ENCODE measurements around the gene RPS6KA6.
"Not testable (repeated sequence)": the region's sequence is repeated elsewhere in the genome, so short reads cannot be mapped to it uniquely, and the experiment has no call there.

Gene RPS6KA6

DNA sequence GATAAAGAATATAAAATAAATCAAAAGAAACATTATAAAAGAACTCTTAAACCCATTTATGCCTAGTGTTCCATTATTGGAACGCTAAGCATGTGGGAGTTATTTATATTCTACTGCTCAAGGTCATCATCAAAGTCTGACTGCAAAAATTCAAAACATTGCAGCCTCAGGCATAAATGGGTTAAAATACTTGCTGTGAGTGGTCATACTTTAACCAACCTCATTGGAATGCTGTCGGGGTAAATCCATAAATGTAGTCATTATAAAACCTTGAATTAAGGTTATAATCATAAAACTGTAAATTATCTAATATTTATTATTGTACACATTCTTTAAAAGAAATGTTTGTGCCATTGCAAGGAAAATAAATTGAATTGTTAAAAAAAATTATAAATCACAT lies 55.0 kb downstream of the RPS6KA6 start:
- TF ChIP-seq BHLHE40 (IDR thresholded peaks at IDR 0.05; ENCODE audit: borderline replicate concordance) (no peak), ARNT (IDR thresholded peaks at IDR 0.05) (no peak), SP1 (IDR thresholded peaks at IDR 0.05) (no peak), ELF4 (IDR thresholded peaks at IDR 0.05) (no peak), ZNF384 (IDR thresholded peaks at IDR 0.05) (no peak), SUZ12 (IDR thresholded peaks at IDR 0.05) (no peak), CTBP1 (IDR thresholded peaks at IDR 0.05; ENCODE audit: borderline replicate concordance) (no peak), FOXK2 (IDR thresholded peaks at IDR 0.05) (no peak), TARDBP (IDR thresholded peaks at IDR 0.05) (no peak), FOXA1 (IDR thresholded peaks at IDR 0.05) (no peak), HDGF (IDR thresholded peaks at IDR 0.05; ENCODE audit: borderline replicate concordance) (no peak), L3MBTL2 (conservative IDR thresholded peaks at IDR 0.05) (no peak), FOXM1 (IDR thresholded peaks at IDR 0.05; ENCODE audit: borderline replicate concordance) (no peak)
- DNase-seq (ENCODE audit: extremely low spot score): no peak
- ChIA-PET CTCF (no interaction called here), POLR2A (no interaction called here)

DNA sequence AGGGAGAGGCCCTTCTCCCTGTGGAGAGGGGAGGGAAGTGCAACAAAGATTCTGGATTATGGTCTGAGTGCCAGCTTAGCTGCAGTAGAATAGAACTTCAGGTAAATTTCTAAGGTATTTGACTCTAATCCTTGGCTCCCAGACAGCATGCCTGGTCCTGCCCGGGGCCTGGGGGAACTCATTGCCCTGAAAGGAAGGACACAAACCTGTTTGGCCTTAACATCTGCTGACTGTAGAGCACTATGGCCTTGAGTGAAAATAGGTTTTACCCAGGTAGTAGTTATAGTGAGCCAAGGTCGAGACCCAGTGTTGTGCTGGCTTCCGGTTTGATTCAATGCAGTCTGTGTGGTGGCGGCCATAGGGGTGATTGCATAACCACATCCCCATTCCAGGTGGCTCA lies 64.4 kb downstream of the RPS6KA6 start:
- CTCF ChIA-PET: no interaction called here
- TF ChIP-seq NFRKB (IDR thresholded peaks at IDR 0.05) (no peak), FOXM1 (IDR thresholded peaks at IDR 0.05; ENCODE audit: borderline replicate concordance) (no peak), ARNT (IDR thresholded peaks at IDR 0.05) (no peak), LEF1 (IDR thresholded peaks at IDR 0.05; ENCODE audit: borderline replicate concordance) (no peak), HDGF (IDR thresholded peaks at IDR 0.05; ENCODE audit: borderline replicate concordance) (no peak), FOXA1 (IDR thresholded peaks at IDR 0.05) (no peak), CTBP1 (IDR thresholded peaks at IDR 0.05; ENCODE audit: borderline replicate concordance) (no peak), ZNF384 (IDR thresholded peaks at IDR 0.05) (no peak), L3MBTL2 (conservative IDR thresholded peaks at IDR 0.05) (no peak), BHLHE40 (IDR thresholded peaks at IDR 0.05; ENCODE audit: borderline replicate concordance) (no peak)
- TF ChIP-seq, protein P1, sequence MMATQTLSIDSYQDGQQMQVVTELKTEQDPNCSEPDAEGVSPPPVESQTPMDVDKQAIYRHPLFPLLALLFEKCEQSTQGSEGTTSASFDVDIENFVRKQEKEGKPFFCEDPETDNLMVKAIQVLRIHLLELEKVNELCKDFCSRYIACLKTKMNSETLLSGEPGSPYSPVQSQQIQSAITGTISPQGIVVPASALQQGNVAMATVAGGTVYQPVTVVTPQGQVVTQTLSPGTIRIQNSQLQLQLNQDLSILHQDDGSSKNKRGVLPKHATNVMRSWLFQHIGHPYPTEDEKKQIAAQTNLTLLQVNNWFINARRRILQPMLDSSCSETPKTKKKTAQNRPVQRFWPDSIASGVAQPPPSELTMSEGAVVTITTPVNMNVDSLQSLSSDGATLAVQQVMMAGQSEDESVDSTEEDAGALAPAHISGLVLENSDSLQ (IDR thresholded peaks at IDR 0.05): no peak
- DNase-seq (ENCODE audit: extremely low spot score): no peak
- POLR2A ChIA-PET: no interaction called here

DNA sequence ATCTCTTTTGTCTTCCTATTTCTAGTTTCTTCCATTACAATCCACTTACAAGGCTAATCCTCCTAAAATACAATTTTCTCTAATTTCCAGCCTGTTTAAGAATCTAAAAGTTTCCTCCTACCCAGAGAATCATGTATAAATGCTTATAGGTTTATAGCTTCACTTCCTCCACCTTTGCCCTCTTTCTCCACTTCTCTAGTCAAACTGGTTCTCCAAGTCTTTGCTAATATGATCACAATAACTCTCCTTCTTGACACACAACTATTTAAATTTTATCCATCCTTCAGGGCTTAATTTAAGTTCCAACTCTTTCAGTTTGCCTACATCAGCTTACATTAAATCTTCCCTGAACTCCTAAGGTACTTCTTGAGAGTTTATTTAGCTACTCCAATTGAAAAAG lies 69.2 kb downstream of the RPS6KA6 start:
- ChIA-PET POLR2A (no interaction called here), CTCF (no interaction called here)
- no peak for DNase-seq (ENCODE audit: extremely low spot score)
- TF ChIP-seq TARDBP (IDR thresholded peaks at IDR 0.05): no peak
- TF ChIP-seq L3MBTL2 (conservative IDR thresholded peaks at IDR 0.05): no peak
- TF ChIP-seq ARNT (IDR thresholded peaks at IDR 0.05): no peak
- TF ChIP-seq ELF4 (IDR thresholded peaks at IDR 0.05): no peak
- TF ChIP-seq, protein P1 (IDR thresholded peaks at IDR 0.05): no peak
- no peak for TF ChIP-seq SUZ12 (IDR thresholded peaks at IDR 0.05)
- TF ChIP-seq ZNF384 (IDR thresholded peaks at IDR 0.05): no peak
- no peak for TF ChIP-seq SP1 (IDR thresholded peaks at IDR 0.05)
- TF ChIP-seq FOXM1 (IDR thresholded peaks at IDR 0.05; ENCODE audit: borderline replicate concordance): no peak
- no peak for TF ChIP-seq NFRKB (IDR thresholded peaks at IDR 0.05)

DNA sequence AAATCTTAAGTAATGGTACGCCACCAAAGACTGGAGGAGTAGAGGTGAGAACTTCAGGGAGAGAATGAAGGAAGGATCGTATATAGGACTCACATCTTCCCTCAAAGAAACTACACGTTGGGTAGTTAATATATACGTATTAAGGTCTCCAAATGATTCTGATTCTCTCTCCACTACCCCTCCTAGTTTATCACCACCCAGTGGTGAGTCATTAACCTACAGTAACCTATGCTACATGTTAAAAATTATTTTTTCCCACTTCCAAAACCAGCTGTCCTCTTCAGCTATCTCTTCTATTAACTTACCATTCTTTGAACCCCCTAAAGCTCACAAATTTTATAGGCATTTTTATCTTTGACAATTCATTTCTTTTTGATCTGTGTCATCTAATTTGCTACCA lies 69.7 kb downstream of the RPS6KA6 start:
- ChIA-PET POLR2A (no interaction called here), CTCF (no interaction called here)
- DNase-seq (ENCODE audit: extremely low spot score): no peak
- no peak for TF ChIP-seq SUZ12 (IDR thresholded peaks at IDR 0.05)
- TF ChIP-seq ELF4 (IDR thresholded peaks at IDR 0.05): no peak
- no peak for TF ChIP-seq FOXM1 (IDR thresholded peaks at IDR 0.05; ENCODE audit: borderline replicate concordance)
- no peak for TF ChIP-seq BHLHE40 (IDR thresholded peaks at IDR 0.05; ENCODE audit: borderline replicate concordance)

DNA sequence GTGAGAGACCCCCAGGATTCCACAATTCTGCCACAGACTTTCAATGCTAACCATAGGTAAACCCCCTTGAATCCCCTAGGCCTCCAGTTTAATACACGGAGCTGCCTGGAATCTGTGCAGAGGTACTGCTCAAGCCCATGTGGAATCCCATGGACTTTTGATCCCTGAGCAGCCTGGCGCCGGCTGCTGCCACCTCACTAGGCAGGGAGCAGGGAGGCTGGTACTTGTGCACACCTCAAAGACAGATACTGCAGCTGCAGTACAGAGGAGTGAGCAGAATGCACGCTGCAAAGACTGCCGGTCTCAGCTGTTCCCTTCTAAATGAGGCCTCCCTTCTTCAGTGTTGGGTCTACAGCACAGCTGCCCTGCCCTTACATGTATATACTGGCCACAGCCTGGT lies 79.4 kb downstream of the RPS6KA6 start:
- CTCF ChIA-PET: no interaction called here
- POLR2A ChIA-PET: no interaction called here
- DNase-seq (ENCODE audit: extremely low spot score): no peak
- TF ChIP-seq HDGF (IDR thresholded peaks at IDR 0.05; ENCODE audit: borderline replicate concordance) (no peak), TARDBP (IDR thresholded peaks at IDR 0.05) (no peak), L3MBTL2 (conservative IDR thresholded peaks at IDR 0.05) (no peak), ELF4 (IDR thresholded peaks at IDR 0.05) (no peak), LEF1 (IDR thresholded peaks at IDR 0.05; ENCODE audit: borderline replicate concordance) (no peak), ZNF384 (IDR thresholded peaks at IDR 0.05) (no peak)
- TF ChIP-seq, protein P1 (IDR thresholded peaks at IDR 0.05): no peak

DNA sequence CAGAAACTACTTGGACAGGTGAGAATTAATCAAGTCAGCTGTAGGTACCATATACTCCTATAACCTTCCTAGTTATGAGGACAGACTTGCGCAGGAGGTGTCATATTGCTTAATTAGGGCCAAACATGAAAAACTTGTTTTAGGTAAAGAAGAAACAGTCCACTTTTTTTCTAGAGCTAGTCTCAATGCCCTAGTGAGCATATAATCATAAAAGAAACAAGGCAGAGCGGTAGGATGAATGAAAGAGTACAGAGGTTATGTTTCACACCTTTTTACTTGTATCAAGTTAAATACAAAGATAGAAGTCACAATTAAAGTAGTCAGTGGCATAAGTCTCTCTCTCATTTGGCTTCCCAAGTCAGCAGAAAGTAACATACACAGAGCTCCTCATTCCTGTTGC lies 88.9 kb downstream of the RPS6KA6 start:
- TF ChIP-seq BHLHE40 (IDR thresholded peaks at IDR 0.05; ENCODE audit: borderline replicate concordance): no peak
- TF ChIP-seq SP1 (IDR thresholded peaks at IDR 0.05): no peak
- TF ChIP-seq FOXA1 (IDR thresholded peaks at IDR 0.05): no peak
- no peak for TF ChIP-seq ELF4 (IDR thresholded peaks at IDR 0.05)
- TF ChIP-seq CTBP1 (IDR thresholded peaks at IDR 0.05; ENCODE audit: borderline replicate concordance): no peak
- no peak for TF ChIP-seq FOXK2 (IDR thresholded peaks at IDR 0.05)
- TF ChIP-seq ARNT (IDR thresholded peaks at IDR 0.05): no peak
- TF ChIP-seq ZNF384 (IDR thresholded peaks at IDR 0.05): no peak
- TF ChIP-seq SUZ12 (IDR thresholded peaks at IDR 0.05): no peak
- TF ChIP-seq FOXM1 (IDR thresholded peaks at IDR 0.05; ENCODE audit: borderline replicate concordance): no peak
- TF ChIP-seq, protein P1 (IDR thresholded peaks at IDR 0.05): no peak
- TF ChIP-seq TARDBP (IDR thresholded peaks at IDR 0.05): no peak
- TF ChIP-seq NFRKB (IDR thresholded peaks at IDR 0.05): no peak
- no peak for TF ChIP-seq LEF1 (IDR thresholded peaks at IDR 0.05; ENCODE audit: borderline replicate concordance)
- no peak for TF ChIP-seq HDGF (IDR thresholded peaks at IDR 0.05; ENCODE audit: borderline replicate concordance)
- ChIA-PET CTCF (no interaction called here), POLR2A (no interaction called here)
- no peak for DNase-seq (ENCODE audit: extremely low spot score)

DNA sequence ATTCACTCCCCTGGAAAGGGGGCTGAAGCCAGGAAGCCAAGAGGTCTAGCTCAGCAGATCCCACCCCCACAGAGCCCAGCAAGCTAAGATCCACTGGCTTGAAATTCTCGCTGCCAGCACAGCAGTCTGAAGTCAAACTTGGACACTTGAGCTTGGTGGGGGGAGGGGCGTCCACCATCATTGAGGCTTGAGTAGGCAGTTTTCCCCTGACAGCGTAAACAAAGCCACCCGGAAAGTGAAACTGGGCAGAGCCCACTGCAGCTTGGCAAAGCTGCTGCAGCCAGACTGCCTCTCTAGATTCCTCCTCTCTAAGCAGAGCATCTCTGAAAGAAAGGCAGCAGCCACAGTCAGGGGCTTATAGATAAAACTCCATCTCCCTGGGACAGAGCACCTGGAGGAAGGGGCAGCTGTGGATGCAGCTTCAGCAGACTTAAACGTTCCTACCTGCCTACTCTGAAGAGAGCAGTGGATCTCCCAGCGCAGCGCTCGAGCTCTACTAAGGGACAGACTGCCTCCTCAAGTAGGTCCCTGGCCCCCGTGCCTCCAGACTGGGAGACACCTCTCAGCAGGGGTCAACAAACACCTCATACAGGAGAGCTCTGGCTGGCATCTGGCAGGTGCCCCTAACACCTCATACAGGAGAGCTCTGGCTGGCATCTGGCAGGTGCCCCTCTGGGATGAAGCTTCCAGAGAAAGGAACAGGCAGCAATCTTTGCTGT lies 108.4 kb downstream of the RPS6KA6 start:
- CTCF ChIA-PET; DNase-seq (ENCODE audit: extremely low spot score); POLR2A ChIA-PET: not testable (repeated sequence)

All from HEK293T (cell line).